ENCODE data around the gene SCGB1D2. TPM values are rescaled to one million over a fixed set of nuclear protein-coding genes. Genes with fewer than 3 reads are reported as not detected.

The SCGB1D2 gene
- total and polyA plus RNA-seq, 2 experiments from 2014 or later = not detected

DNA sequence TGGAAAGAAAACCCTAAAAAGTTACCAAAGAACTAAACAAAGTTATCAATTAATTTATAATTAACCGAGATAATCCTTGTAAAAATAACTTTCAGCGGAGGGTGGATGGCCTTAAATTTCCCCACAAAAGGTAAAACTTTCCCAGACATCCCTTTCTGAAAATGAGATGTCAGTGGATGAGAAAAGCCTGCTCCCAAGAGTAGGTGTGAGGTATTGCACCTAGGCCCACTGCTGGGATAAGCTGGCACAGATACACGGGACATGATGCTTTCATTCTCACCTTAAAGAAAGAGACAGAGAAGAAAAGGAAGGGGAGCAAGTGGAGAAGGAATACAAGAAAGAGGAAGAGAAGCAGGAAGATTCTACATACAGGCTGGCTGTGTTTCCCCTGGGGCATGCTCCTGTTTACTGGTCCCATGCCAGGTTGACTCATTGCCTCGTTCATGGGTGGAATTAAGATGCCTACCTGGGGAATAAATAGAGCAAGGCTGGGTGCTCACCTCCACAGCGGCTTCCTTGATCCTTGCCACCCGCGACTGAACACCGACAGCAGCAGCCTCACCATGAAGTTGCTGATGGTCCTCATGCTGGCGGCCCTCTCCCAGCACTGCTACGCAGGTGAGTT is 27.7 kb downstream of the SCGB1D2 start, which contains the start of gene SCGB2A2:
Gene SCGB2A2 (plus strand): TSS at position 505 of the 625 bp plus-strand sequence. CDS start 59 bp downstream, at position 564.
- Histone ChIP-seq H3K79me2 (no peaks in the 10 kb centered on the region), H3K36me3 (replicated peaks; ENCODE audit: insufficient read depth, low read depth) (no peaks in the 10 kb centered on the region), H3K4me3 (no peak within 1 kb of the TSS), H3K27me3 (peaks cover 7% of the 10 kb centered on the region), H4K20me1 (ENCODE audit: insufficient read depth, poor library complexity, severe bottlenecking) (no peaks in the 10 kb centered on the region), H3K9me2 (replicated peaks; ENCODE audit: insufficient read depth) (no peaks in the 10 kb centered on the region), H2AFZ (no peak within 1 kb of the TSS), H3K27ac (no peak within 1 kb of the TSS), H3K9me3 (ENCODE audit: low read depth) (no peaks in the 10 kb centered on the region), H3K4me2 (no peak within 1 kb of the TSS), H3K4me1 (ENCODE audit: insufficient read depth) (no peaks in the 10 kb centered on the region)
- 78% methylated on average over 10 of the region's 10 CpGs for WGBS (ENCODE audit: low lambda C conversion rate, missing lambda C conversion rate)
- TF ChIP-seq EZH2 (IDR thresholded peaks at IDR 0.05; ENCODE audit: borderline replicate concordance) = no peak
- TF ChIP-seq, protein P1, sequence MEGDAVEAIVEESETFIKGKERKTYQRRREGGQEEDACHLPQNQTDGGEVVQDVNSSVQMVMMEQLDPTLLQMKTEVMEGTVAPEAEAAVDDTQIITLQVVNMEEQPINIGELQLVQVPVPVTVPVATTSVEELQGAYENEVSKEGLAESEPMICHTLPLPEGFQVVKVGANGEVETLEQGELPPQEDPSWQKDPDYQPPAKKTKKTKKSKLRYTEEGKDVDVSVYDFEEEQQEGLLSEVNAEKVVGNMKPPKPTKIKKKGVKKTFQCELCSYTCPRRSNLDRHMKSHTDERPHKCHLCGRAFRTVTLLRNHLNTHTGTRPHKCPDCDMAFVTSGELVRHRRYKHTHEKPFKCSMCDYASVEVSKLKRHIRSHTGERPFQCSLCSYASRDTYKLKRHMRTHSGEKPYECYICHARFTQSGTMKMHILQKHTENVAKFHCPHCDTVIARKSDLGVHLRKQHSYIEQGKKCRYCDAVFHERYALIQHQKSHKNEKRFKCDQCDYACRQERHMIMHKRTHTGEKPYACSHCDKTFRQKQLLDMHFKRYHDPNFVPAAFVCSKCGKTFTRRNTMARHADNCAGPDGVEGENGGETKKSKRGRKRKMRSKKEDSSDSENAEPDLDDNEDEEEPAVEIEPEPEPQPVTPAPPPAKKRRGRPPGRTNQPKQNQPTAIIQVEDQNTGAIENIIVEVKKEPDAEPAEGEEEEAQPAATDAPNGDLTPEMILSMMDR (IDR thresholded peaks at IDR 0.05; ENCODE audit: poor library complexity) = no peak
- TF ChIP-seq EZH2phosphoT487 (IDR thresholded peaks at IDR 0.05; ENCODE audit: low read depth, severe bottlenecking, unreplicated experiment) = no peak
- no peak for DNase-seq (ENCODE audit: low spot score)

DNA sequence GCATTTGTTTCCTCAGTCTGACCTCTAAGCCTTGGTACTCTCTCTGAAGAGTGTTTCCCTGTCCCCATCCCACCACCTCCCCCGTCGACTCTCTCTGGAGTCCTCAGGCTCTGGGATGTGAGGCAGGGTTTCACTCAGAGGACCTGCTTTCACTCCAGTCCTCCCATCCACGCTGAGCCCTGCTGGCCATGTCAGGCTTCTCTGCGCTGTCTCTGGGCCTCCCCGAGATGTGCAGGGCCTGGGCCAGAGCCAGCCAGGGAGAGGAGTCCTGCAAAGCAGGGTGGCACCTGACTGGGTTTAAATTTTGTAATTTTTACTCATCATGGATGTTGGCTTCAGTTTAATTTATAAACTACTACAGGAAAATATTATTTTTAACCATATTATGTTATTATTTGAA is 31.2 kb downstream of the SCGB1D2 start:
- TF ChIP-seq EZH2 (IDR thresholded peaks at IDR 0.05; ENCODE audit: borderline replicate concordance) = no peak
- TF ChIP-seq, protein P1 (IDR thresholded peaks at IDR 0.05; ENCODE audit: poor library complexity) = no peak
- no peak for TF ChIP-seq EZH2phosphoT487 (IDR thresholded peaks at IDR 0.05; ENCODE audit: low read depth, severe bottlenecking, unreplicated experiment)
- H4K20me1 ChIP-seq (ENCODE audit: insufficient read depth, poor library complexity, severe bottlenecking) = no peaks in the 10 kb centered on the region
- H3K4me2 ChIP-seq = no peak overlapping the region
- DNase-seq (ENCODE audit: low spot score) = no peak
- H3K9me3 ChIP-seq (ENCODE audit: low read depth) = no peaks in the 10 kb centered on the region
- H3K27ac ChIP-seq = no peak overlapping the region
- no peaks in the 10 kb centered on the region for H3K9me2 ChIP-seq (replicated peaks; ENCODE audit: insufficient read depth)
- 87% methylated on average over 5 of the region's 5 CpGs for whole genome bisulfite sequencing (ENCODE audit: low lambda C conversion rate, missing lambda C conversion rate)
- H2AFZ ChIP-seq = no peak overlapping the region
- H3K4me3 ChIP-seq = no peak overlapping the region
- no peaks in the 10 kb centered on the region for H3K4me1 ChIP-seq (ENCODE audit: insufficient read depth)
- no peaks in the 10 kb centered on the region for H3K36me3 ChIP-seq (replicated peaks; ENCODE audit: insufficient read depth, low read depth)
- H3K27me3 ChIP-seq = peaks cover 7% of the 10 kb centered on the region
- H3K79me2 ChIP-seq = no peaks in the 10 kb centered on the region

DNA sequence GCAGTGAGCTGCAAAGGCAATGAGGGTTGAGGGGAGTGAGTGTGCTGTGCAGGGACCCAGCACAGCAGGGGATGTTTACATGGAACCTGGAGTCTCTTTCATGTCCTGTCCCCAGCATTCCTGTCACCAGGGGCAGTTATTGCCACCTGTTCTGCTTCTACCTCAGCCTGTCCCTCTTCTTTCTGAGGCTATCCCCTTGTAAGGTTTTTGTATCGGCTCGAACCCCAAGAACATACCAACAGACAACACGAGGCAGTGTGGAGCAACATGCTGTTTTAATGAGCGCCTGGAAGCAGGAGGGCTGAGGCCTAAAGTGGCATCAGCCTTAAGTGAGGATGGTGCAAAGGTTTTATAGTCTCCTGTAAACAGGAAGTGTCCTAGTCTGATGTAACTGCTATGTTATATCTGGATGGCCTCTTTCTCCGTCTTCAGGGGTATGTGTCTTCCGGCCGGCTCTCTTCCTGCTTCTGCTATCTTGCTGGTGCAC is 31.8 kb downstream of the SCGB1D2 start:
- TF ChIP-seq, protein P1 (IDR thresholded peaks at IDR 0.05; ENCODE audit: poor library complexity) = no peak
- no peak for TF ChIP-seq EZH2phosphoT487 (IDR thresholded peaks at IDR 0.05; ENCODE audit: low read depth, severe bottlenecking, unreplicated experiment)
- TF ChIP-seq EZH2 (IDR thresholded peaks at IDR 0.05; ENCODE audit: borderline replicate concordance) = no peak
- no peaks in the 10 kb centered on the region for H3K36me3 ChIP-seq (replicated peaks; ENCODE audit: insufficient read depth, low read depth)
- H3K27ac ChIP-seq = no peak overlapping the region
- WGBS (ENCODE audit: low lambda C conversion rate, missing lambda C conversion rate) = 84% methylated on average over 7 of the region's 7 CpGs
- no peaks in the 10 kb centered on the region for H4K20me1 ChIP-seq (ENCODE audit: insufficient read depth, poor library complexity, severe bottlenecking)
- no peak overlapping the region for H2AFZ ChIP-seq
- H3K9me3 ChIP-seq (ENCODE audit: low read depth) = no peaks in the 10 kb centered on the region
- no peak overlapping the region for H3K4me3 ChIP-seq
- H3K9me2 ChIP-seq (replicated peaks; ENCODE audit: insufficient read depth) = no peaks in the 10 kb centered on the region
- H3K27me3 ChIP-seq = peaks cover 7% of the 10 kb centered on the region
- no peak overlapping the region for H3K4me2 ChIP-seq
- DNase-seq (ENCODE audit: low spot score) = no peak
- H3K4me1 ChIP-seq (ENCODE audit: insufficient read depth) = no peaks in the 10 kb centered on the region
- no peaks in the 10 kb centered on the region for H3K79me2 ChIP-seq

Measured in hepatocyte (in vitro differentiated cells).